MG63 (cell line): Measurements from ENCODE around the gene ZNF710. TPM values are rescaled to one million over a fixed set of nuclear protein-coding genes. Genes with fewer than 3 reads are reported as not detected.
"Not testable (repeated sequence)": the region's sequence is repeated elsewhere in the genome, so short reads cannot be mapped to it uniquely, and the experiment has no call there.

Experiments
- DNase-seq: peaks from one replicate; pipeline ENCODE4 v3.0.0-alpha.2; 2020
- H3K27me3 ChIP-seq: fragments of 250-450 bp; sonication (Bioruptor Pico); 2 replicates; pipeline ENCODE4 v1.5.1; 2020; ENCODE audit warnings: mild to moderate bottlenecking, moderate library complexity
- H3K36me3 ChIP-seq: fragments of 250-450 bp; sonication (Bioruptor Pico); 2 replicates; pipeline ENCODE4 v1.5.1; 2020; ENCODE audit warnings: mild to moderate bottlenecking, moderate library complexity
- H3K4me3 ChIP-seq: fragments of 250-450 bp; sonication (Bioruptor Pico); 2 replicates; pipeline ENCODE4 v1.5.1; 2020; ENCODE audit warnings: mild to moderate bottlenecking, moderate library complexity
- H3K9me3 ChIP-seq: fragments of 250-450 bp; sonication (Bioruptor Pico); 2 replicates; pipeline ENCODE4 v1.5.1; 2020; ENCODE audit warnings: mild to moderate bottlenecking, moderate library complexity
- total RNA-seq: library from RNA; depleted of rRNA; stranded (reverse); fragments of >200 nt; shearing (Covaris generic); gene quantifications from 2 replicates; pipeline ENCODE4 v1.2.3, GENCODE V29; 2014; ENCODE audit warnings: low replicate concordance; rRNA removed

Gene ZNF710
- total RNA-seq, 1 experiment from 2014 or later: 9.1 TPM

GRCh38 chr15:90109163-90109751 is 108.1 kb downstream of the ZNF710 start:
- not testable (repeated sequence) for H3K27me3 ChIP-seq, H3K9me3 ChIP-seq, DNase-seq, H3K4me3 ChIP-seq, H3K36me3 ChIP-seq

- H3K9me3 ChIP-seq: peaks cover 16% of the 10 kb centered on the region
- no peak for DNase-seq
Observed at GRCh38 chr15:90113166-90113565, 112.0 kb downstream of the ZNF710 start.

GRCh38 chr15:90114451-90114901 is 113.4 kb downstream of the ZNF710 start:
- DNase-seq: no peak
- Histone ChIP-seq H3K27me3 (no peaks in the 10 kb centered on the region), H3K36me3 (no peaks in the 10 kb centered on the region), H3K9me3 (peaks cover 16% of the 10 kb centered on the region), H3K4me3 (no peak overlapping the region)

More at GRCh38 chr15:90113166-90113565, 112.0 kb downstream of the ZNF710 start:
- H3K36me3 ChIP-seq: no peaks in the 10 kb centered on the region
- no peaks in the 10 kb centered on the region for H3K27me3 ChIP-seq
- H3K4me3 ChIP-seq: no peak overlapping the region

GRCh38 chr15:90115783-90116182 is 114.7 kb downstream of the ZNF710 start:
- Histone ChIP-seq H3K4me3 (no peak overlapping the region), H3K36me3 (no peaks in the 10 kb centered on the region), H3K9me3 (peaks cover 16% of the 10 kb centered on the region), H3K27me3 (no peaks in the 10 kb centered on the region)
- no peak for DNase-seq

GRCh38 chr15:90119367-90119766 is 118.2 kb downstream of the ZNF710 start:
- H3K36me3 ChIP-seq: no peaks in the 10 kb centered on the region
- no peak for DNase-seq

GRCh38 chr15:90121086-90121485 is 120.0 kb downstream of the ZNF710 start:
- Histone ChIP-seq H3K36me3 (no peaks in the 10 kb centered on the region), H3K4me3 (no peak overlapping the region), H3K9me3 (no peaks in the 10 kb centered on the region), H3K27me3 (no peaks in the 10 kb centered on the region)
- no peak for DNase-seq

More at GRCh38 chr15:90119367-90119766, 118.2 kb downstream of the ZNF710 start:
- Histone ChIP-seq H3K27me3 (no peaks in the 10 kb centered on the region), H3K9me3 (peaks cover 9% of the 10 kb centered on the region), H3K4me3 (no peak overlapping the region)

- Histone ChIP-seq H3K36me3 (no peaks in the 10 kb centered on the region), H3K9me3 (no peaks in the 10 kb centered on the region), H3K4me3 (no peak overlapping the region), H3K27me3 (no peaks in the 10 kb centered on the region)
- DNase-seq: no peak
Observed at GRCh38 chr15:90124507-90124906, 123.4 kb downstream of the ZNF710 start.

GRCh38 chr15:90126022-90126421 is 124.9 kb downstream of the ZNF710 start:
- Histone ChIP-seq H3K4me3 (no peak overlapping the region), H3K36me3 (no peaks in the 10 kb centered on the region), H3K9me3 (no peaks in the 10 kb centered on the region), H3K27me3 (no peaks in the 10 kb centered on the region)
- DNase-seq: no peak

GRCh38 chr15:90126596-90127435 is 125.7 kb downstream of the ZNF710 start:
- no peaks in the 10 kb centered on the region for H3K9me3 ChIP-seq
- DNase-seq: no peak
- H3K4me3 ChIP-seq: no peak overlapping the region
- H3K36me3 ChIP-seq: no peaks in the 10 kb centered on the region
- H3K27me3 ChIP-seq: no peaks in the 10 kb centered on the region

- no peak for DNase-seq
- Histone ChIP-seq H3K4me3 (no peak overlapping the region), H3K36me3 (no peaks in the 10 kb centered on the region), H3K27me3 (no peaks in the 10 kb centered on the region), H3K9me3 (no peaks in the 10 kb centered on the region)
Observed at GRCh38 chr15:90130291-90130690, 129.2 kb downstream of the ZNF710 start.

Other genes starting within 250 kb of the ZNF710 start
- gene MESP2, start 225.0 kb upstream of the ZNF710 start, total RNA-seq: 1.8 TPM in 1 of 2 replicates, not detected in the other
- gene ANPEP, start 186.5 kb upstream of the ZNF710 start, total RNA-seq: 24.9 and 43.8 TPM in 2 replicates
- gene AP3S2, start 107.3 kb upstream of the ZNF710 start, total RNA-seq: 74.8 and 185 TPM in 2 replicates
- gene ARPIN, start 88.4 kb upstream of the ZNF710 start, total RNA-seq: 4.0 and 6.4 TPM in 2 replicates
- gene IDH2, start 101.1 kb downstream of the ZNF710 start, total RNA-seq: 45.7 and 57.2 TPM in 2 replicates
- gene SEMA4B, start 200.0 kb downstream of the ZNF710 start, total RNA-seq: 3.7 and 19.0 TPM in 2 replicates
- gene CIB1, start 232.6 kb downstream of the ZNF710 start, total RNA-seq: 48.7 and 158 TPM in 2 replicates
- 0.86 and 6.4 TPM in 2 replicates for gene GDPGP1, start 232.9 kb downstream of the ZNF710 start, total RNA-seq
- 0.07 TPM in 1 of 2 replicates, not detected in the other for gene TTLL13, start 248.2 kb downstream of the ZNF710 start, total RNA-seq